Measurements from ENCODE around the gene CD24. TPM values are rescaled to one million over a fixed set of nuclear protein-coding genes. Genes with fewer than 3 reads are reported as not detected.
A peak's percentile ranks its signal among the peaks of the same experiment; 100 is the strongest.
"Not testable (repeated sequence)": the region's sequence is repeated elsewhere in the genome, so short reads cannot be mapped to it uniquely, and the experiment has no call there.

CD24 gene
- total and polyA plus RNA-seq, 2 donors from 2014 or later, result 980 to 2,350 TPM

DNA sequence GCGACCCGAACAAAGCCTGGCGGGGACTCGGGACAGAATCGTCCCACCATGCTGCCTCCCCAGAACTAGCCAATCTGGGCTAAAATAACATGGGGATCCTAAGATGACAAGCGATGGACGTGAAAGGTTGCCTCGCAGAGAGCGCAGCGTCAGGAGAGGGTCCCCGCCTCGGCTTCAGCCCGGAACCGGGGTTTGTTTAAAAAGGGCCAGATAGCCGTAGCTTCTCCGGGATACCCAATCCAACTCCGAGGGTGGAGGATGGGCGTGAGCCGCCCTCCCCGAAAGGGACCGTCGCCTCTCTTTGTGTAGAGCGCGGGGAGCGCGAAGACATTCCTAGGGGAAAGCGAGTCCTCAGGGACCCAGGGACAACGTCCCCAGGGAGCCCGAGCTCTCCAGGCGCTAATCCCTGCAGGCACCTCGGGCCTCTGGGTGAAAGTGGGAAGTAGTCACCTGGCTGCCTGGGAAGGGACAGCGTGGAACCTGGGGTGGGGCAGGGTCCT, 643 bp downstream of the CD24 start:
- Histone ChIP-seq H3K36me3 (ENCODE audit: control insufficient read depth in 2 of 3, insufficient read depth in 3 of 3, low read length in 3 of 3) (peaks cover 0 to 4% (median 0%) of the 10 kb centered on the region in 3 donors), H3K4me1 (ENCODE audit: control insufficient read depth in 2 of 3, insufficient read depth in 2 of 3, low read depth in 1 of 3, low read length in 3 of 3) (no peaks in the 10 kb centered on the region), H3K4me3 (ENCODE audit: low read length in 3 of 3) (peak overlapping the region; percentile 74 to 86 (median 78)), H3K9ac (ENCODE audit: low read length in 3 of 3) (peak overlapping the region; percentile 67 to 100 (median 89)), H3K27ac (ENCODE audit: low read depth in 2 of 2, low read length in 2 of 2) (peak overlapping the region; percentile 96), H3K9me3 (ENCODE audit: control insufficient read depth in 2 of 3, insufficient read depth in 1 of 3, low read length in 3 of 3) (no peaks in the 10 kb centered on the region), H3K27me3 (ENCODE audit: control insufficient read depth, insufficient read depth, low read length) (peaks cover 3% of the 10 kb centered on the region)
- FAIRE-seq, result no peak
- TF ChIP-seq, protein P1, sequence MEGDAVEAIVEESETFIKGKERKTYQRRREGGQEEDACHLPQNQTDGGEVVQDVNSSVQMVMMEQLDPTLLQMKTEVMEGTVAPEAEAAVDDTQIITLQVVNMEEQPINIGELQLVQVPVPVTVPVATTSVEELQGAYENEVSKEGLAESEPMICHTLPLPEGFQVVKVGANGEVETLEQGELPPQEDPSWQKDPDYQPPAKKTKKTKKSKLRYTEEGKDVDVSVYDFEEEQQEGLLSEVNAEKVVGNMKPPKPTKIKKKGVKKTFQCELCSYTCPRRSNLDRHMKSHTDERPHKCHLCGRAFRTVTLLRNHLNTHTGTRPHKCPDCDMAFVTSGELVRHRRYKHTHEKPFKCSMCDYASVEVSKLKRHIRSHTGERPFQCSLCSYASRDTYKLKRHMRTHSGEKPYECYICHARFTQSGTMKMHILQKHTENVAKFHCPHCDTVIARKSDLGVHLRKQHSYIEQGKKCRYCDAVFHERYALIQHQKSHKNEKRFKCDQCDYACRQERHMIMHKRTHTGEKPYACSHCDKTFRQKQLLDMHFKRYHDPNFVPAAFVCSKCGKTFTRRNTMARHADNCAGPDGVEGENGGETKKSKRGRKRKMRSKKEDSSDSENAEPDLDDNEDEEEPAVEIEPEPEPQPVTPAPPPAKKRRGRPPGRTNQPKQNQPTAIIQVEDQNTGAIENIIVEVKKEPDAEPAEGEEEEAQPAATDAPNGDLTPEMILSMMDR (IDR thresholded peaks at IDR 0.05; ENCODE audit: borderline replicate concordance, extremely low read depth, insufficient read depth), result no peak
- intact Hi-C loops (cut with DNase I), result no loop called here
- DNase-seq, result peak; percentile 64 to 75 (median 71)

DNA sequence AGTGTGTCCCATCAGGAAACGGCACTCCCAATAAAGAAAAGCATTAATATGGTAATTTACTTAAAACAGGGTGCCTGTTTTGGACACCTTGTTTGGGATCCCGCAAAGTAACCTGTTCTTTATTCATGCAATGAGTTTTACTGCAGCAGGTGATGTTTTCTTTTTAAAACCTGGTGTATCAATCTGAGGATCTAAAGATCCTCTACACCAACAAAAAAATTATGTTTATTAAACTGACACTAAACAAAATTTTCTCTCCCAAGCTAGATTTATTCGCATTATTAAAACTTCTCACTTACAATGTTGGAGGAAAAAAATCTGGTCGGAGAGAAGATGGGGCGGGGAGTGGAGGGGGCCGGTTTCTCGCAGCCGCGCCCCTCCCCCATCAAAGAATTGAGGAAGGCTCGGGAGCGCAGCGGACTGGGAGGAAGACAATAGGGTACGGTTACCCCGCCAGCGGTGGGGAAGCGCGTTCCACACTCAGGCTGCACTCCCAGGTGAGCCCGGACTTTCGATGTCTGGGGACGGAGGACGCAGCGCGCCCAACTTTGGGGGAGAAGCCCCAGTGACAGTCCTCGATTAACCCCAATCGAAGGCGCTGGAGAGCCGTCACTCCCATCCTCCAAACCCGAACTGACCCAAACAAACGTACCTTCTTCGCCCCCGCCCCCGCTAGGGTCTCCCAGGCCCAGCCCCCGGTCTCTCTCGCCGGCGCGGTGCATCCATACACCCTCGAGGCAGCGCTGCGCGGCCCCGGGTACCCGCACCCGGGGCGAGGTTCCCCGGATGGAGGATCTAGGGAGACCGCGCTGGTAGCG, 1.3 kb downstream of the CD24 start:
- Histone ChIP-seq H3K27me3 (ENCODE audit: control insufficient read depth, insufficient read depth, low read length) (peaks cover 3% of the 10 kb centered on the region), H3K27ac (ENCODE audit: low read depth in 2 of 2, low read length in 2 of 2) (peak overlapping the region; percentile 96), H3K9ac (ENCODE audit: low read length in 3 of 3) (peak overlapping the region; percentile 68 to 100 (median 89)), H3K4me1 (ENCODE audit: control insufficient read depth in 2 of 3, insufficient read depth in 2 of 3, low read depth in 1 of 3, low read length in 3 of 3) (no peaks in the 10 kb centered on the region), H3K36me3 (ENCODE audit: control insufficient read depth in 2 of 3, insufficient read depth in 3 of 3, low read length in 3 of 3) (peaks cover 0 to 4% (median 0%) of the 10 kb centered on the region in 3 donors), H3K9me3 (ENCODE audit: control insufficient read depth in 2 of 3, insufficient read depth in 1 of 3, low read length in 3 of 3) (no peaks in the 10 kb centered on the region), H3K4me3 (ENCODE audit: low read length in 3 of 3) (peak overlapping the region; percentile 74 to 86 (median 78))
- DNase-seq, result peak; percentile 52 to 76 (median 73)
- FAIRE-seq, result no peak
- intact Hi-C loops (cut with DNase I), result no loop called here
- TF ChIP-seq, protein P1 (IDR thresholded peaks at IDR 0.05; ENCODE audit: borderline replicate concordance, extremely low read depth, insufficient read depth), result no peak

DNA sequence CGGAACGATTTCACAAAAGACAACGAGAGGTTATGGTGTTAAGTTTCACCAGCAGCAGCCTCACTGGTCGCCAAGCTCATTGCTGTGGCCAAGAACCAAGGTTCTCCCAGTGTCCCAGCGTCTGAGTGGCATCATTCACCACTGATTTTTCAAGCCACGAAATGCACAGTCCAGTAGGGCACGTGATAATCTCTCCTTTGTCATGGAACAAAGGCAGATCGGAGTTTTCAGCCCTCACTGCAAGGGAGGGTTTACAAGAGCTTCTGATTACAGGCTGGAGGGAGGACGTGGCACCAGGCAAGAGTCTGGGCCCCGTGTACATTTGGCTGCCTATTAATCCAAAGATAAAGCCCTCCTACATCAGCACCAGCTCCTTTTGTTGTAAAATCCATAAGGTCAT, 2.0 kb downstream of the CD24 start:
- peaks cover 0 to 4% (median 0%) of the 10 kb centered on the region in 3 donors for H3K36me3 ChIP-seq (ENCODE audit: control insufficient read depth in 2 of 3, insufficient read depth in 3 of 3, low read length in 3 of 3)
- TF ChIP-seq, protein P1 (IDR thresholded peaks at IDR 0.05; ENCODE audit: borderline replicate concordance, extremely low read depth, insufficient read depth), result no peak
- FAIRE-seq (no peak), DNase-seq (peak in 4 of 5 donors; percentile 58 to 74 (median 70))
- H3K27ac ChIP-seq (ENCODE audit: low read depth in 2 of 2, low read length in 2 of 2), result peak overlapping the region; percentile 43 to 96
- intact Hi-C loops (cut with DNase I), result no loop called here
- peaks cover 3% of the 10 kb centered on the region for H3K27me3 ChIP-seq (ENCODE audit: control insufficient read depth, insufficient read depth, low read length)
- no peaks in the 10 kb centered on the region for H3K9me3 ChIP-seq (ENCODE audit: control insufficient read depth in 2 of 3, insufficient read depth in 1 of 3, low read length in 3 of 3)
- H3K4me3 ChIP-seq (ENCODE audit: low read length in 3 of 3), result peak overlapping the region; percentile 74 to 86 (median 78)
- H3K4me1 ChIP-seq (ENCODE audit: control insufficient read depth in 2 of 3, insufficient read depth in 2 of 3, low read depth in 1 of 3, low read length in 3 of 3), result no peaks in the 10 kb centered on the region
- H3K9ac ChIP-seq (ENCODE audit: low read length in 3 of 3), result peak overlapping the region; percentile 27 to 100 (median 68)

DNA sequence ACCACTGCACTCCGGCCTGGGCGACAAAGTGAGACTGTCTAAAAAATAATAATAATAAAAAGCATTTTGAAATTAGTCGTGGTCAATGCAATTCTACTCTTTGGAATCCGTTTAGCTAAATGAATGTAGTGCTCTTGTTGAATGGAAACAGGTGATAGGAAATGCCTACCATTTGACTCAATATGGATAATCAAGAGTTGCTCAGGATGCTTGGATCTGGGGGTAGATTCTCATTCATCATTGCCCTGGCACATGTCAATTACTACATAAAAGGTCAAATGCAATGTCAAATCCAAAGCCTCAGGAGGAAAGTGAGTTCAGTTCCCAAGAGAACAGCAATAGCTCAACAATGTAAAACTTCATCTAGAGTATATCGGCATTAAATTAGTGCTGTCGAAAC, 3.8 kb downstream of the CD24 start:
- H3K27me3 ChIP-seq (ENCODE audit: control insufficient read depth, insufficient read depth, low read length); H3K4me1 ChIP-seq (ENCODE audit: control insufficient read depth in 2 of 3, insufficient read depth in 2 of 3, low read depth in 1 of 3, low read length in 3 of 3); H3K9ac ChIP-seq (ENCODE audit: low read length in 3 of 3); H3K9me3 ChIP-seq (ENCODE audit: control insufficient read depth in 2 of 3, insufficient read depth in 1 of 3, low read length in 3 of 3); H3K36me3 ChIP-seq (ENCODE audit: control insufficient read depth in 2 of 3, insufficient read depth in 3 of 3, low read length in 3 of 3); FAIRE-seq; intact Hi-C loops (cut with DNase I); H3K4me3 ChIP-seq (ENCODE audit: low read length in 3 of 3); H3K27ac ChIP-seq (ENCODE audit: low read depth in 2 of 2, low read length in 2 of 2); DNase-seq: not testable (repeated sequence)

Data from kidney (tissue), 14 donors.